Left ventricle myocardium superior (tissue), 1 donor: Measurements from ENCODE around the gene ERO1A. TPM values are rescaled to one million over a fixed set of nuclear protein-coding genes. Genes with fewer than 3 reads are reported as not detected.

ENCODE experiments used
- ATAC-seq: fragments of 200-7000 bp; cut with Tn5 transposase; one replicate; pipeline ENCODE4 v1.9.1; 2020; ENCODE audit warnings: mild to moderate bottlenecking, moderate library complexity
- DNase-seq: peaks from one replicate; pipeline ENCODE4 v3.0.0-alpha.2; 2020
- intact Hi-C: fragments of 100-400 bp; cut with micrococcal nuclease; formaldehyde crosslinking; loops from one replicate; pipeline ENCODE4 v1.11.0; 2022
- total RNA-seq: library from RNA; stranded (reverse); fragmentation: NEBNext Ultra II Directional; extraction: Animal tissue kit (Norgen Biotek cat#: 25700); gene quantifications from one replicate; pipeline ENCODE4 v1.2.1, GENCODE V29; 2021
- donor health status: DM: no; HTN: yes; CAD: no; lungs with severe emphysema.

ERO1A gene
- total RNA-seq, 1 donor from 2014 or later = 14.1 TPM

DNA sequence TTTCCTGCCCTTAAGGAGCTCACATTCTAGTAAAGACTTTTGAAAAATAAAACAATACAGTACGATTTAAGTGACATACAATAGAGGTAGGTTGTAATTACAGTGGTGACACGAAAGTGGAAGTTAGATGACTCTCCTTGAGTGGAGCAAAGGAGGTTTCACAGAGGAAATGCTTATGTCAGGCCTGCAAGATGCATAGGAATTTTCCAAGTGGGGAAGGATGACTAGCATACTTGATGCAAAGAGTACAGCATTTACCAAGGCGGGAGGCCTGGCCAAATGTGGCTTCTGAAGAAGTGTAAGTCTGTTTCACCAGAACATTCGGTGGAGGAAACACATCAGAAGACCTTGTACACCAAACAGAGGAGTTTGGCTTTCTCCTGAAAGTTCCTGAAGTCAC lies 55.2 kb downstream of the ERO1A start:
- DNase-seq (no peak), ATAC-seq (no peak)
- intact Hi-C loops = no loop called here

DNA sequence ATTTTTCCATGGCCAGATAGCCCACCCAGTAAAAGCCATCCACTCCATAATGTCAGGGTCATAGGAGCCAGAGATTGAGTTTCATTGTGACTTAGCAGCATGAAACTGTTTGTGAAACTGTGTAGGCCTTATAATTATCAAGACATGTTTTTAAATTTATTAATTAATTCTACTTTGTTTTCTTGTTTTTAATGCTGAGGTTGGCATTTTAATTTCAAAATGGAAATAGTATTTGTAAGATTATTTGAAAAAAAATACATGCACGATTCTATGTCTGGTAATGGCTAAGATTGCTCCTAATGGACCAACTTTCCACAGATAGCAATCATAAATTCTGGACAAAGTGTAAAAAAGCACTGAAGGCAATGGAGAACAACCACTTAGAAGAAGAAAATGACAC lies 75.7 kb downstream of the ERO1A start:
- intact Hi-C loops = no loop called here
- no peak for DNase-seq
- no peak for ATAC-seq

DNA sequence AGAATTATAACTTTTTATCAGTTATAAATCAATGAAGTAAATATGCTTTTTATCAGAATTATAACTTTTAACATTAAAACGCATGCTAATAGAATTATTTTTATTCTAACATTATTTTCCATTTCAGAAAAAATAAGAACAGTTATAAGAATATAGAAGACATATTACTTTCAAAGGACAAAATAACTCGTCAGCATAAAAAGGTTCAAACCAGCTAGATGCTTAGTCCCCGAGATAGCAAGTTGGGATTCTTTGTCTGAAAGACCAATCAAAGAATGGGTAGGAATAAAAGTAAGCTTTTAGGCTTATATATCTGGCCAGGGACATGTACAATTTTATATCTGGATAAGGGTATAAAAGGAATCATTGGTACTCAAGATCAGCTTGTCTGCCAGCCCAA lies 76.8 kb downstream of the ERO1A start:
- no peak for ATAC-seq
- intact Hi-C loops = no loop called here
- no peak for DNase-seq

DNA sequence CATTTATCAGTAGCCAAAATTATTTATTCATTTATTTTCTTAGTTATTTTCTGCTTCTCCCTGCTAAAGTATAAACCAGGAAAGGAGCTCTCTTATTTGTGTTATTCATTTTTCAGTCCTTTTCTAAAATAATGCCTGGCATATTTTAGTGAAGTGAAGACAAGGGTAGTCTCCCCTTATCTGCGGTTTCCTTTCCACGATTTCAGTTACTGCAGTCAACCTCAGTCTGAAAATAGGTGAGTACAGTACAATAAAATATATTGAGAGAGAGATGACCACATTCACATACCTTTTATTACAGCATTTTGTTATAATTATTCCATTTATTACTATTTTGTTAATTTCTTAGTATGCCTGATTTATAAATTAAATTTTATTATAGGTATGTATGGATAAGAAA lies 85.2 kb downstream of the ERO1A start:
- DNase-seq (no peak), ATAC-seq (no peak)
- intact Hi-C loops = no loop called here

DNA sequence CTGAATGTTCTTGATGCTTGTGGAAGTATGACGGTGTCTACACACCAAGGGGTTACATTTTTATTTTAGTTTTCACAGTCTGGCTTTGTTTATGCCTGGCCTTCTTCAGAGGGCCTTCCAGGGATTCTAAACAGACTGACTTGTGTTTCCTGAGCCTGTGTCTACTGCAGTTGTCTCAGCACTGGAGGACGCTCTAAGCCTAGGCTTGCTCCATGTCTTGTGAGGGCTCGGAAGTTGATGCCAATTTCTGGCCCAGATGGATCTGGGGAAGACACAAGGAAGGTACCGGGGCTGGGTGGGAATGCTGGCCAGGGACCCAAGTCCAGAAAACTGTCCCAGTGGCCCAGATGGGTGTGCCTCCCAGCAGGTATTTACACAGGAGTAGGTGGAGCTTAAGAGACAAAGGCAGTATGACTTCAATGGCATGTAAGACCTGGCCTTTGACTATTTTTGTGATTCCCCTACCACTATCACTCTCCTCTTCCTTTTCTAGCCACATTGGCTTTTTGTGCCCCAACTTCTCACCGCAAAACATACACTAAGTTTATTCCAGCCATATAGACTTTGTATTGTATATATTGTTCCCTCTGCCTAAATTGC lies 85.8 kb downstream of the ERO1A start:
- DNase-seq (no peak), ATAC-seq (no peak)
- intact Hi-C loops = no loop called here

DNA sequence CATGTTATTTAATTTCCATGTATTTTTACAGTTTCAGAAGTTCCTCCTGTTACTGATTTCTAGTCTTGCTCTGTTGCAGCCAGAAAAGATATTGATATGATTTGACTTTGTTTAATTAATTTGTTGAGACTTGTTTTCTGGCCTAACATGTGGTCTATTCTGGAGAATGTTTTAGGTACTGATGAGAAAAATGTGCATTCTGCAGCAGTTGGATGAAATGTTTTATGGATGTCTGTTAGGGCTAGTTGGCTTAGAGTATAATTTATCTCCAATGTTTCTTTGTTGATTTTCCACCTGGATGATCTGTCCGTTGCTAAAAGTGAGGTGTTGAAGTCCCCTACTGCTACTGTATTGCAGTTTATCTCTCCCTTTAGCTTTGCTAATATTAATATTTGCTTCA lies 88.3 kb downstream of the ERO1A start:
- DNase-seq (no peak), ATAC-seq (no peak)
- intact Hi-C loops = no loop called here

DNA sequence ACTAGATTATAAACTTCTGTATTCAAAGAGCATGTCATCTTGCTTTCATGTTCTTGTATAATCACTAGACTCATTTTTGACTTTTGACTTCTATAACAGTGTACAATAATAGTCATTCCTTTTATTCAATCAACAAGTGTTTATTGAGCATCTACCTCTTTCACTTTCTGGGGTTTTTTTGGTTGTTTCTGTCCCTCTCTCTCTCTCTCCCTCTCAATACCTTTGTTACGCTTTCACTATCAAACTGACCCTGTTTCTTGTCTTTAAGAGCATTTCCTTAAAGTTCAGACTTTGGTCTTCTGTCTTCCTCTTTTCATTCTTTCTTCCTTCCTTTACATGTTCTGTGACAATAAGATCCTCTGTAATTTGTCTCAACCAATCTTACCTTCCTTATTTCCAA lies 93.2 kb downstream of the ERO1A start:
- ATAC-seq = no peak
- intact Hi-C loops = no loop called here

DNA sequence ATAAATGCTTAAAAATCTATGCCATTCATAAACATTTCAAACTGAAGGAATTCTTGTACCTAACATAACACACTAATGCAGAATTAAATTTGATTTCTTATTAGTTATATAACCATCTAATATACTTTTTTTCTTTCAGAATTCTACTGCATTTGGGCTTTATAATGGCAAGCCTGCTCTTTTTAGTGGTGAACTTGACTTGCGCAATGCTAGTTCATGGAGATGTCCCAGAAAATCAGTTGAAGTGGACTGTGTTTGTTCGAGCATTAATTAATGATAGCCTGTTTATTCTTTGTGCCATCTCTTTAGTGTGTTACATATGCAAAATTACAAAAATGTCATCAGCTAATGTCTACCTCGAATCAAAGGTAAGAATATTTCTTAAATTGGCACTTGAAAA lies 95.4 kb downstream of the ERO1A start:
- DNase-seq = no peak
- no peak for ATAC-seq
- intact Hi-C loops = no loop called here

More for the DNA sequence above, 93.2 kb downstream of the ERO1A start:
- no peak for DNase-seq

DNA sequence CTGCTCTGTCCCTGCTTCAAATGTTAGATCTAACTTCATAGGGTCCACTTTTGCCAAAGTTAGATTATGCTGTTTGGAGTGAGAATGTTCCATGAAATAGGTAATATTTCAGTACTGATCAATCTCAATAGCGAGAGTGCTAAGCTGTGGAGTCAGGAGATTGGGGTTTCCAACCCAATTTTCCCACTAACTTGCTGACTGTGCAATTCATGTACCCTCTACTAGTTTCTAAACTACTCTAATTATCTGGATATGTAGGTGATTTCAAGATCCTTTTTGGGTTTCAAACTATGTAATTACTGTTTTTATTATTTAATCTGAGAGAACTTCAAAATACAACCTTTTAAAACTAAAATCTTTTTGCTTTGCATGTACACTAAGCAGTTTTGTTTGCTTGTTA lies 96.8 kb downstream of the ERO1A start:
- intact Hi-C loops = no loop called here
- ATAC-seq (no peak), DNase-seq (no peak)

DNA sequence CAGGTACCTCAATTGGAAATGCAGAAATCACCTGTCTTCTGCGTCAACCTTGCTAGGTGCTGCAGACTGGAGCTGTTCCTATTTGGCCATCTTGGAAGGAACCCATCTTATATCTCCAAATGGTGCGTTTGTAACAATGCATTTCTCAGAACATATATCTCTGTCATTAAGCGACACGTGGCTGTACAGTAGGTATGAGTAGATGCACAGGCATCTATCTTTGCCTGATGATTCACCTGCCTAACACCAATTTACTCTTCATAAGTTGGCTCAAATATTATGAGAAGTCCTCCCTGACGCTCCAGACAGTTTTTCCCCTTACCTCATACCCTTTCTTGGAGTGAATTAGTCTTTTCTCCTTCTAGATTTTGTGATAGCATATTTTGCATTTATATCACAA lies 98.5 kb downstream of the ERO1A start:
- ATAC-seq (no peak), DNase-seq (no peak)
- intact Hi-C loops = no loop called here

DNA sequence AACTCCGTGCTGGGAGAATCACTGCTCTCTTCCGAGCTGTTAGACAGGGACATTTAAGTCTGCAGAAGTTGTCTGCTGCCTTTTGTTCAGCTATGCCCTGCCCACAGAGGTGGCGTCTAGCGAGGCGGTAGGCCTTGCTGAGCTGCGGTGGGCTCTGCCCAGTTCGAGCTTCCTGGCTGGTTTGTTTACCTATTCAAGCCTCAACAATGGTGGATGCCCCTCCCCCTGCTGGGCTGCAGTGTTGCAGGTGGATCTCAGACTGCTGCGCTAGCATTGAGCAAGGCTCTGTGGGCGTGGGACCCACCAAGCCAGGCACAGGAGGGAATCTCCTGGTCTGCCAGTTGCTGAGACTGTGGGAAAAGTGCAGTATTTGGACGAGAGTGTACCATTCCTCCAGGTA lies 99.0 kb downstream of the ERO1A start:
- no peak for ATAC-seq
- DNase-seq = no peak
- intact Hi-C loops = no loop called here

DNA sequence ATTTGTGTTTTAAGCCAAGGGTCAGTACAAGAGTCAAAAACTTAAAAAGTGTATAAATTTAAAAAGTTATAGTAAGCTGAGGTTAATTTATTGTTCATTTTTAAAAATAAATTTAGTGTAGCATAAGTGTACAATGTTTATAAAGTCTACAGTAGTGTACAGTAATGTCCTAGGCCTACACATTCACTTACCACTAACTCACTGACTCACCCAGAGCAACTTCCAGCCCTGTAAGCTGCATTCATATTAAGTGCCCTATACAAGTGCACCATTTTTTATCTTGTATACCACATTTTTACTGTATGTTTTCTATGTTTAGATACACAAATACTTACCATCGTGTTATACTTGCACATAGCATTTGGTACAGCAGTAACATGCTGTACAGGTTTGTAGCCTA lies 105.0 kb downstream of the ERO1A start:
- no peak for DNase-seq
- ATAC-seq = no peak
- intact Hi-C loops = no loop called here

Other genes starting within 250 kb of the ERO1A start
- 3.4 TPM for gene TXNDC16, start 143.1 kb downstream of the ERO1A start, total RNA-seq
- gene GPR137C, start 142.7 kb downstream of the ERO1A start, total RNA-seq = 0.47 TPM
- gene PSMC6, start 11.6 kb upstream of the ERO1A start, total RNA-seq = 75.2 TPM
- gene STYX, start 34.6 kb upstream of the ERO1A start, total RNA-seq = 14.1 TPM
- gene GNPNAT1, start 96.0 kb upstream of the ERO1A start, total RNA-seq = 7.4 TPM